ENCODE results near the gene CEP112. TPM values are rescaled to one million over a fixed set of nuclear protein-coding genes. Genes with fewer than 3 reads are reported as not detected.

CEP112 gene
- total RNA-seq, 2 experiments from 2014 or later, result 1.2 to 1.5 TPM

DNA sequence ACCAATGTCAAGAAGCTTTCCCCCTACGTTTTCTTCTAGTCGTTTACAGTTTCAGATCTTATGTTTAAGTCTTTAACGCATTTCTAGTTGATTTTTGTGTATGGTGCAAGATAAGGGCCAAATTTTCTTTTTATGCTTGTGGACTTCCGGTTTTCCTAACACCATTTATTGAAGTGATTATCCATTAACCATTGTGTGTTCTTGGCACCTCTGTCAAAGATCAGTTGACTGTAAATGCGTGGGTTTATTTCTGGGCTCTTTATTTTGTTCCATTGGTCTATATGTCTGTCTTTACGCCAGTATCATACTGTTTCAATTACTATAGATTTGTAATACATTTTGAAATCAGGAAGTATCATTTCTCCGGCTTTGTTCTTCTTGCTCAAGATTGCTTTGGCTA is 49.5 kb downstream of the CEP112 start:
- Mint-ChIP-seq H3K9me3 (no peaks in the 10 kb centered on the region), H3K27ac (no peak overlapping the region), H3K4me3 (no peak overlapping the region), H3K36me3 (ENCODE audit: low read depth) (no peaks in the 10 kb centered on the region), H3K27me3 (peaks cover 5% of the 10 kb centered on the region), H3K4me1 (ENCODE audit: low read depth) (no peaks in the 10 kb centered on the region)
- DNase-seq (no peak), ATAC-seq (no peak)
- POLR2A ChIA-PET, result no interaction called here
- CTCF ChIA-PET, result no interaction called here
- TF ChIP-seq, protein P1, sequence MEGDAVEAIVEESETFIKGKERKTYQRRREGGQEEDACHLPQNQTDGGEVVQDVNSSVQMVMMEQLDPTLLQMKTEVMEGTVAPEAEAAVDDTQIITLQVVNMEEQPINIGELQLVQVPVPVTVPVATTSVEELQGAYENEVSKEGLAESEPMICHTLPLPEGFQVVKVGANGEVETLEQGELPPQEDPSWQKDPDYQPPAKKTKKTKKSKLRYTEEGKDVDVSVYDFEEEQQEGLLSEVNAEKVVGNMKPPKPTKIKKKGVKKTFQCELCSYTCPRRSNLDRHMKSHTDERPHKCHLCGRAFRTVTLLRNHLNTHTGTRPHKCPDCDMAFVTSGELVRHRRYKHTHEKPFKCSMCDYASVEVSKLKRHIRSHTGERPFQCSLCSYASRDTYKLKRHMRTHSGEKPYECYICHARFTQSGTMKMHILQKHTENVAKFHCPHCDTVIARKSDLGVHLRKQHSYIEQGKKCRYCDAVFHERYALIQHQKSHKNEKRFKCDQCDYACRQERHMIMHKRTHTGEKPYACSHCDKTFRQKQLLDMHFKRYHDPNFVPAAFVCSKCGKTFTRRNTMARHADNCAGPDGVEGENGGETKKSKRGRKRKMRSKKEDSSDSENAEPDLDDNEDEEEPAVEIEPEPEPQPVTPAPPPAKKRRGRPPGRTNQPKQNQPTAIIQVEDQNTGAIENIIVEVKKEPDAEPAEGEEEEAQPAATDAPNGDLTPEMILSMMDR (IDR thresholded peaks at IDR 0.05), result no peak
- intact Hi-C loops (cut with micrococcal nuclease), result no loop called here

DNA sequence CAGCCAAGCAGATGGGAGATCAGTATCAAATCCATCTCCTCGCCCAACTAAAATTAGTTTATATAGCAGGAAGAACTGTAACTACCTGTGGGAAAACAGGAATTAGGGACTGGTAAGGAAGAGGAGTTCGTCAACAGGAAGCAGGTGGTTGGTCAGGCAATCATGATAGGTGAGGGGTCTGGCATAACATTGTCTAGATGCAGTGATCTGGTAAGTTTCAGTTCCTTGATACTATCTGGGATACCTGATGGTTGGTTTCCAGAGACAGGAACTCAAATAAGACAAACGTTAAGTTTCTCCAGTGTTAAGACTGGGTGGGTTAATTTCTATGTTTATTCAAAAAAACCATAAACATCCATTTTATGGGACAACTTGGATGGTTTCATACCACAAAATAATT is 53.8 kb downstream of the CEP112 start:
- Mint-ChIP-seq H3K4me3 (no peak overlapping the region), H3K27ac (no peak overlapping the region), H3K9me3 (no peaks in the 10 kb centered on the region), H3K27me3 (peaks cover 4% of the 10 kb centered on the region), H3K4me1 (ENCODE audit: low read depth) (no peaks in the 10 kb centered on the region), H3K36me3 (ENCODE audit: low read depth) (no peaks in the 10 kb centered on the region)
- ChIA-PET POLR2A (no interaction called here), CTCF (no interaction called here)
- intact Hi-C loops (cut with micrococcal nuclease), result no loop called here
- ATAC-seq, result no peak
- DNase-seq, result no peak
- TF ChIP-seq, protein P1 (IDR thresholded peaks at IDR 0.05), result no peak

DNA sequence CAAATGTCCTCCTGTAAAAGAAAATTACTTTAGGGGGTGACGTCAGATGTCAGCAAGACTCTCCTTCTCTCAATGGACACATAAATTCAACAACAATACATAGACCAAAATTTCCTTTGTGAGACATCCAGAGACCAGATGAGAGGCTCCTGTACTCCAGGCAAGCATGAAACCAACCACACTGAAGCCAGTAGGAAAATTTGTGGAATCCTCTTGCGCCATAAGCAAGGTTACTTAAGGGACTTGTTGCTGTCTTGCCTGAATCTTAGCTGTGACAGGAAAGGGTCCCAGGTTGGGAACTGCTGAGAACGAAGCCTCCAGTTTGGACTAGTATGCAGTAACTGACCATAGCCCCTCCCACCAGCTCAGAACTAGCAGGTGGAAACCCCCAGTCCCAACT is 56.0 kb downstream of the CEP112 start:
- Mint-ChIP-seq H3K27me3 (no peaks in the 10 kb centered on the region), H3K36me3 (ENCODE audit: low read depth) (no peaks in the 10 kb centered on the region), H3K4me1 (ENCODE audit: low read depth) (no peaks in the 10 kb centered on the region), H3K4me3 (no peak overlapping the region), H3K27ac (no peak overlapping the region), H3K9me3 (no peaks in the 10 kb centered on the region)
- no peak for DNase-seq
- no peak for ATAC-seq
- ChIA-PET POLR2A (no interaction called here), CTCF (interaction anchor here (1.5 kb wide), 1 partner anchor 8 kb away, joined by 3 read pairs; no protein-coding TSS in a partner anchor)
- TF ChIP-seq, protein P1 (IDR thresholded peaks at IDR 0.05), result no peak
- intact Hi-C loops (cut with micrococcal nuclease), result no loop called here

DNA sequence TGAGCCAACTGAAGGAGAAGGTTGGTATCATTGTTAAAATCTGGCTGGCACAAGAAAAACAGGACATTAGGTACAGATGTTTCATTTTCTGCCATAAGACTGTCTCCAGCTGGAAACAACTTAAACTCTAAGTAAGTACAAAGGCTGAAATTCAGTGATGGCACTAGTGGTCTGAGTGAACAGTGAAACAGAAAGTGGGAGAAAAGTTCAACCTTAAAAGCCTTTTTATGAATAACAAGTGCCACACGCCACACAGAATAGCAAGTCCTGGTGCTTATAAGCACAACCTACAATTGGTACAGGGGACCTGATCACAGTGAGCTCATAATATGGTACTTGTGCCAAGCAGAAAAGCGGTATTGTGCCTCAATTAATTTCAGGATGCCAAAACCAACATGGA is 56.7 kb downstream of the CEP112 start:
- ChIA-PET POLR2A (interaction anchor here (0.6 kb wide), 1 partner anchor 492 kb away, joined by 3 read pairs; no protein-coding TSS in a partner anchor), CTCF (interaction anchor here (1.5 to 2.1 kb wide), 2 partner anchors 8 to 16 kb away, joined by 3 to 7 read pairs; no protein-coding TSS in a partner anchor)
- no peak for DNase-seq
- H3K4me1 Mint-ChIP-seq (ENCODE audit: low read depth), result no peaks in the 10 kb centered on the region
- ATAC-seq, result no peak
- TF ChIP-seq, protein P1 (IDR thresholded peaks at IDR 0.05), result no peak
- no peak overlapping the region for H3K4me3 Mint-ChIP-seq
- no peaks in the 10 kb centered on the region for H3K36me3 Mint-ChIP-seq (ENCODE audit: low read depth)
- no peaks in the 10 kb centered on the region for H3K27me3 Mint-ChIP-seq
- H3K27ac Mint-ChIP-seq, result no peak overlapping the region
- no peaks in the 10 kb centered on the region for H3K9me3 Mint-ChIP-seq
- intact Hi-C loops (cut with micrococcal nuclease), result no loop called here

DNA sequence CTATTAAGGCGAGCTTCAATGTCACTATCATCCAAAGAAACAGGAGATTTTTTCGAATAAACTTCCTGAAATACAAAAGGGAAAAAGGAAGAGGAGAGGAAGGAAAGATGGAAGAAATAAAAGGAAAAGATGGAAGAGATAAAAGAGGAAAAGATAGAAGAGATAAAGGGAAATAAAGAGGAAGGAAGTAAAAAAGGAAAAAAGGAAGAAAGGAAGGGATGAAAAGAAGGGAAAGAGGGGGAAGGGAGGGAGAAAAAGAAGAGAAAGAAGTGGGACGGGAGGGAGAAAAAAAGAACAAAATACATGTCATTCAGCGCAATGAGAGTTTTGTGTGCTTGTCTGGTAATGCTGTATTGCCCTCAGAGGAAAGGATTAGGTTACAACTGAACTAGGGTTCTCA is 62.2 kb downstream of the CEP112 start:
- DNase-seq (no peak), ATAC-seq (no peak)
- Mint-ChIP-seq H3K27ac (no peak overlapping the region), H3K4me1 (ENCODE audit: low read depth) (no peaks in the 10 kb centered on the region), H3K9me3 (no peaks in the 10 kb centered on the region), H3K4me3 (no peak overlapping the region), H3K27me3 (peaks cover 5% of the 10 kb centered on the region), H3K36me3 (ENCODE audit: low read depth) (no peaks in the 10 kb centered on the region)
- TF ChIP-seq, protein P1 (IDR thresholded peaks at IDR 0.05), result no peak
- ChIA-PET POLR2A (no interaction called here), CTCF (interaction anchor here (1.3 kb wide), 1 partner anchor 35 kb away, joined by 3 read pairs; no protein-coding TSS in a partner anchor)
- intact Hi-C loops (cut with micrococcal nuclease), result no loop called here

Data from activated CD8-positive, alpha-beta T cell treated with anti-CD3 and anti-CD28 coated beads for 36 hours (primary cell).